VCaP (cell line): ENCODE data around the gene EVX2.

Experiments used
- H3K27ac ChIP-seq: fragments of 450-650 bp; 2 replicates; pipeline ENCODE4 v1.5.1; 2017
- TF ChIP-seq, protein P1 (sequence below): fragments of 450-650 bp; conservative IDR thresholded peaks from 2 replicates; pipeline ENCODE4 v1.5.1; 2017; ENCODE audit warnings: mild to moderate bottlenecking, moderate library complexity

EVX2 gene

DNA sequence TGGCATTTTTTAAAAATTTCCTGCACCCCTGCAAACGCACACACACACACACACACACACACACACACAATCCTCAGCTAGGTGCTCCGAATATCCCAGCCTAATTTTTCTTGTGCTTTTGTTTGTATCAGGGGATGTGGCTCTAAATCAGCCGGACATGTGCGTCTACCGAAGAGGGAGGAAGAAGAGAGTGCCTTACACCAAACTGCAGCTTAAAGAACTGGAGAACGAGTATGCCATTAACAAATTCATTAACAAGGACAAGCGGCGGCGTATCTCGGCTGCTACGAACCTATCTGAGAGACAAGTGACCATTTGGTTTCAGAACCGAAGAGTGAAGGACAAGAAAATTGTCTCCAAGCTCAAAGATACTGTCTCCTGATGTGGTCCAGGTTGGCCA lies 10.6 kb upstream of the EVX2 start:
- no peak overlapping the region for H3K27ac ChIP-seq
- TF ChIP-seq, protein P1, sequence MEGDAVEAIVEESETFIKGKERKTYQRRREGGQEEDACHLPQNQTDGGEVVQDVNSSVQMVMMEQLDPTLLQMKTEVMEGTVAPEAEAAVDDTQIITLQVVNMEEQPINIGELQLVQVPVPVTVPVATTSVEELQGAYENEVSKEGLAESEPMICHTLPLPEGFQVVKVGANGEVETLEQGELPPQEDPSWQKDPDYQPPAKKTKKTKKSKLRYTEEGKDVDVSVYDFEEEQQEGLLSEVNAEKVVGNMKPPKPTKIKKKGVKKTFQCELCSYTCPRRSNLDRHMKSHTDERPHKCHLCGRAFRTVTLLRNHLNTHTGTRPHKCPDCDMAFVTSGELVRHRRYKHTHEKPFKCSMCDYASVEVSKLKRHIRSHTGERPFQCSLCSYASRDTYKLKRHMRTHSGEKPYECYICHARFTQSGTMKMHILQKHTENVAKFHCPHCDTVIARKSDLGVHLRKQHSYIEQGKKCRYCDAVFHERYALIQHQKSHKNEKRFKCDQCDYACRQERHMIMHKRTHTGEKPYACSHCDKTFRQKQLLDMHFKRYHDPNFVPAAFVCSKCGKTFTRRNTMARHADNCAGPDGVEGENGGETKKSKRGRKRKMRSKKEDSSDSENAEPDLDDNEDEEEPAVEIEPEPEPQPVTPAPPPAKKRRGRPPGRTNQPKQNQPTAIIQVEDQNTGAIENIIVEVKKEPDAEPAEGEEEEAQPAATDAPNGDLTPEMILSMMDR: no peak

DNA sequence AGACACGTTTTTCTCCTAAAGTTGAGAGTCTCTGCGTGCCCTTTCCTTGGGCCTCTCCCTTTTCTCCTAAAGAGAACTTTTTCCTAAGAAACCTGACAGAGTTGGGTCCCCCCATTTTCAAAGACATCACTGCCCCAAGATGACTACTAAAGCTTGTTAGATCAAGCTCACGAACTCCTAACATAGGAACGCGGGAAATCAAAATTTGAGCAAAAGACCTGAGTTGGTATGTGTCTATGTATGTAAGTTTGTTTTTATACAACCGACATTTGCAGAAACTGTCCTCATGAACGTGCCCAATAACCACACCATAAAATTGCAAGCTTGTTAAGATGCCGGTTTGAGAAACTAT lies 10.1 kb upstream of the EVX2 start:
- no peak overlapping the region for H3K27ac ChIP-seq
- TF ChIP-seq, protein P1: no peak

DNA sequence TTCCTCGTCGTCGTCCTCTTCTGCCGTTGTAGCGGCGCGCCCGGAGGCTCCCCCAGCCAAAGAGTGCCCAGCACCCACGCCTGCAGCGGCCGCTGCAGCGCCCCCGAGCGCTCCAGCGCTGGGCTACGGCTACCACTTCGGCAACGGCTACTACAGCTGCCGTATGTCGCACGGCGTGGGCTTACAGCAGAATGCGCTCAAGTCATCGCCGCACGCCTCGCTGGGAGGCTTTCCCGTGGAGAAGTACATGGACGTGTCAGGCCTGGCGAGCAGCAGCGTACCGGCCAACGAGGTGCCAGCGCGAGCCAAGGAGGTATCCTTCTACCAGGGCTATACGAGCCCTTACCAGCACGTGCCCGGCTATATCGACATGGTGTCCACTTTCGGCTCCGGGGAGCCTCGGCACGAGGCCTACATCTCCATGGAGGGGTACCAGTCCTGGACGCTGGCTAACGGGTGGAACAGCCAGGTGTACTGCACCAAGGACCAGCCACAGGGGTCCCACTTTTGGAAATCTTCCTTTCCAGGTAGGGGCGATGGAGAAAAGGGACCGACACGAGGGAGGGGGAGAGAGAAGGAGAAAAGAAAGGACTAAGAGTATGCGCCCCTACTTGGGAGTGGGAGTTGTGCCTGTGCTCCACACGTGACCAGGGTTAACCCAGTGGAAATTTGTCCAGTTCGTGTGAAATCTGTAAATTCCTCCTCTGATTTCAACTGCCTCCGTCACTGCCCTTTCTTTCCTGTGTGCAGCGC lies 9.6 kb upstream of the EVX2 start:
- peak overlapping the region; percentile 73 for H3K27ac ChIP-seq
- TF ChIP-seq, protein P1: peak; percentile 66

DNA sequence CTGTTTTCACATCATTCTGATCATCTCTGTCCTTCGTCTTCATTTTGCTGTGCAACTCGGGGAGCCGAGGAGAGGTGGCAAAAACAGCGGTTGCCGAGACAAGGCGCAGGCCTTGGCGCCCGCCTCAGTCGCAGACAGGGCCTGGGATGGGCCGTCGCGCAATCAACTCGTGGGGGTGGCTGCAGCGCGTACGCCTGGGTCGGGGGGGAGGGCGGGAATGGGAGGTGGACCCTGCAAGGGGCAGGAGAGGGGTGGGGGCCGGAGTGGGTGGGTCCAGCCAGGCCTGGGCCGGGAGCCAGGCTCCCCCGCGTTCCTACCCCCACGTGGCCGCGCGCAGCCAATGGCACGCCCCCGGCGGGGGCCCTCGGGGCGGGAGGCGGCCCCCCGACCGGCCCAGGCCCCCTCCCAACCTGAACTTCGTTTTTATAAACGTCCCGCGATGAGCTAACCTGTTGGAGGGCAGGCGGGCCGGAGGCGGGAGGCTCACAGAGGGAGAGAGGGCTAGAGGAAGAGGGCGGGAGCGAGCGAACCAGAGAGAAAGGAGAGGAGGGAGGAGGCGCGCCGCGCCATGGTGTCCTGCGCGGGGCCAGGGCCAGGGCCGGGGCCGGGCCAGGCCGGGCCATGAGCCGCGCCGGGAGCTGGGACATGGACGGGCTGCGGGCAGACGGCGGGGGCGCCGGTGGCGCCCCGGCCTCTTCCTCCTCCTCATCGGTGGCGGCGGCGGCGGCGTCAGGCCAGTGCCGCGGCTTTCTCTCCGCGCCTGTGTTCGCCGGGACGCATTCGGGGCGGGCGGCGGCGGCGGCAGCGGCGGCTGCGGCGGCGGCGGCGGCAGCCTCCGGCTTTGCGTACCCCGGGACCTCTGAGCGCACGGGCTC lies 8.7 kb upstream of the EVX2 start, which contains the start of gene HOXD13:
Gene HOXD13 (plus strand): TSS at position 452 of the 875 bp plus-strand sequence. CDS start 170 bp downstream, at position 622.
- peak within 1 kb of the TSS; percentile 73 for H3K27ac ChIP-seq
- TF ChIP-seq, protein P1: no peak

DNA sequence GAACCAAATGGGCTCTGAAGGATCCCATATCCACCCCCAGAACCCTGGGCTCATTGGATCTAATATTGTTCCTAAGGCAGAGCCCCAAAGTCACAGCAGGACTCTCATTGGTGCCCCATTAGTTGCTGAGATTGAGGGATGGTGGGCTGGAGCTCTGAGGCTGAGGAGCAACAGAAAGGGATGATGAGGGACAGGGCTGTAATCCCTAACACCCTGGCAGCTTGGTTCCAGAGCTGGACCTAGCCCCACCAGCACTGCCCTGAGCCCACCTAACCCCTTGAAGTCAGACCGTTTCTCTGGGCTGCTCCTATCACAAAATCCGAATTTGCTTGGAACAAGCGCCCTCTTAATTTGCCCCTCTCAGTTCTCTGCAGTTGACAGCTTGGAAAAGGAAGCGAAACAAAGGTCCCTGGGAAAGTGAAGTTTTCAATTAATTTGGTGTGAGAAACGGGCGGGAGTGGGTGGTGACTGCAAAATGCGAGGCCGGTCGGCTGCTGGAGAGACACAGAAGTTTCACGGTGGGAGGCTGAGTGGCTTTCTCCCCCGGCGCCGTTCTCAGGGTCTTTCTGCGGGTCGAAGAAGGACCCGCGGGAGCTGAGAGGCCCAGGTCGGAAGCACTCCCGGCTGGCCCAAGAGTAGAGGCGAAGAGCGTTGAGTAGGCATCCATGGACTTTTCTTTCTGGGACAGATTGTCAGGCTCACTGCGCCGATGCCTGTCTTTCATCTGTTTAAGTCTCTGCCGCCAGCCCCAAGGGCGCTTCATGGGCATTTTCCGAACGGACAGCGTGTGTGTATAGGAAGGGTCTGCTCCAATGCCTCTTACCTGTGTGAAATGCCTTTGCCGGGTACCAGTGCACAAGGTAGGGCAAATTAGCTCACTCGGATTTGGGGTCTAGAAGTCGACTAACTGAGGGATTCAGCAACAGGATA lies 7.8 kb upstream of the EVX2 start:
- H3K27ac ChIP-seq: no peak overlapping the region
- TF ChIP-seq, protein P1: no peak

DNA sequence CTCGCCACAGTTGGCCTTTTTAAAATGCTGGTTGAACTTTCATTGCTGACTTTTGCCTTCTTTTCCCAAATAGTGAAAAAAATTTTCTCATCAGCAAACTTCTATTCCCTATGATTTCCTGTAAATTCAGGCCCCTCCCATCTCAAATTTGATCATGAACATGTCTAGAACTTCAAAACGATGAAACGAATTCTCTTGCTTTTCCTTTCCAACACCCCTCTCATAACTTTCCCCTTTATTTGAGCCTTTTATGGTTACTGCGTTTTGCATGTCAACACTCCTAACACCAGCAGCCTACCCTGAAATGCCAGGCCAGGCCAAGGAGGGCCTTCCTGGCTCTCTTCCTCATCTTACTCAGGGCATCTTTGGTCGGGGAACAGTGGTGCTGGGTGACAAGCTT lies 7.1 kb upstream of the EVX2 start:
- TF ChIP-seq, protein P1: no peak
- no peak overlapping the region for H3K27ac ChIP-seq
